ES-I3 (cell line): ENCODE measurements around the gene ZFAND2B.
"Not testable (repeated sequence)": the region's sequence is repeated elsewhere in the genome, so short reads cannot be mapped to it uniquely, and the experiment has no call there.

Experiments
- H3K36me3 ChIP-seq: 2 replicates; pipeline ENCODE4 v1.6.1; 2013; ENCODE audit warnings: mild to moderate bottlenecking, low read length, control low read depth, moderate library complexity; ENCODE audit not compliant: insufficient read depth
- H3K4me1 ChIP-seq: 2 replicates; pipeline ENCODE4 v1.6.1; 2013; ENCODE audit warnings: mild to moderate bottlenecking, control low read depth, low read length; ENCODE audit not compliant: insufficient read depth
- H3K9ac ChIP-seq: 2 replicates; pipeline ENCODE4 v1.6.1; 2013; ENCODE audit warnings: low read depth, mild to moderate bottlenecking, low read length, moderate library complexity
- H3K9me3 ChIP-seq: 2 replicates; pipeline ENCODE4 v1.6.1; 2013; ENCODE audit warnings: mild to moderate bottlenecking, low read length, moderate library complexity; ENCODE audit not compliant: control insufficient read depth, insufficient read depth

ZFAND2B gene

GRCh38 chr2:219179601-219180465, 26.7 kb upstream of the ZFAND2B start:
- Histone ChIP-seq H3K9ac (no peak overlapping the region), H3K4me1 (peaks cover 5% of the 10 kb centered on the region; the same call in 1 of the 2 replicates), H3K9me3 (no peaks in the 10 kb centered on the region), H3K36me3 (no peaks in the 10 kb centered on the region; the same call in 1 of the 2 replicates)

DNA sequence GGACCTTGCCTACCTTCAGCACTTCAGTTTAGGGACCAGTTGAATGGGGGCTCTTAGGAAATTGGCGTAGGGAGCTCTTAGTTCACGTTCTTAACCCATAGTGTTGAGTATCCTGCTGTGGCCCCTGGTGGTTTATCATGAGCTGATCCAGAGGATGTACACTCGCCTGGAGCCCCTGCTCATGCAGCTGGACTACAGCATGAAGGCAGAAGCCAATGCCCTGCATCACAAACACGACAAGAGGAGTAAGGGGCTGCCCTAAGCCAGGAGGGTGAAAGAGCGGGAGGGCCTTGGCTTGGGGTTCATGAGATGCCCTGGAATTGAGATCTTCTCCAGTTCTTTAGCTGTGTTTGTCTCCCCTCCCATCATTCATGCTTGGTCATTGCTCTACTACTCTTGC, 25.6 kb upstream of the ZFAND2B start:
- Histone ChIP-seq H3K9ac (no peak overlapping the region), H3K36me3 (no peaks in the 10 kb centered on the region; the same call in 1 of the 2 replicates)

GRCh38 chr2:219181531-219181930, 25.1 kb upstream of the ZFAND2B start:
- no peak overlapping the region for H3K9ac ChIP-seq

More for the DNA sequence above, 25.6 kb upstream of the ZFAND2B start:
- Histone ChIP-seq H3K4me1 (peaks cover 1% of the 10 kb centered on the region; the same call in 1 of the 2 replicates), H3K9me3 (no peaks in the 10 kb centered on the region)

GRCh38 chr2:219182331-219183150, 24.0 kb upstream of the ZFAND2B start:
- Histone ChIP-seq H3K9me3 (no peaks in the 10 kb centered on the region), H3K4me1 (no peaks in the 10 kb centered on the region), H3K9ac (no peak overlapping the region), H3K36me3 (no peaks in the 10 kb centered on the region; the same call in 1 of the 2 replicates)

More at GRCh38 chr2:219181531-219181930, 25.1 kb upstream of the ZFAND2B start:
- Histone ChIP-seq H3K4me1 (no peaks in the 10 kb centered on the region), H3K9me3 (no peaks in the 10 kb centered on the region), H3K36me3 (no peaks in the 10 kb centered on the region; the same call in 1 of the 2 replicates)

- H3K4me1 ChIP-seq, result no peaks in the 10 kb centered on the region
- H3K9ac ChIP-seq, result no peak overlapping the region
- no peaks in the 10 kb centered on the region; the same call in 1 of the 2 replicates for H3K36me3 ChIP-seq
- H3K9me3 ChIP-seq, result no peaks in the 10 kb centered on the region
Measured at GRCh38 chr2:219183151-219183772, 23.3 kb upstream of the ZFAND2B start.

DNA sequence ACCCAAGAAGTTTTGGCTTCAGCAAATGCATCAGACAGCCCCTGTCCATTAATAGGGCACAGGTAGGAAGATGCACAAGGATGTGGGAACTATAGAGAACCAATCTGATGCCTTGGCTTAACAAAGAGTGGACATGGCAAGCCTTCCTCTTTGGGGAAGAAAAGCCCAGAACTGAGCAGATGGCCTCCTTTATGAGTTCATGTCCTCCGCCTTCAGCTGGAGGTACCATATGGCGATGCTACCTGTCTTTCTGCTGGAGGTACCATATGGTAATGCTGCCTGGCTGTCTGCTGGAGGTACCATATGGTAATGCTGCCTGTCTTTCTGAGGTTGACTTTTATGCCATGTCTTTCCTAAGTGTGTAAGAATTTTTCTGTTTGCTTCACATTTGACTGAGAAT, 22.5 kb upstream of the ZFAND2B start:
- Histone ChIP-seq H3K9ac (no peak overlapping the region), H3K36me3 (no peaks in the 10 kb centered on the region; the same call in 1 of the 2 replicates)

GRCh38 chr2:219186754-219187456, 19.7 kb upstream of the ZFAND2B start:
- Histone ChIP-seq H3K9ac (no peak overlapping the region), H3K36me3 (no peaks in the 10 kb centered on the region; the same call in 1 of the 2 replicates), H3K9me3 (no peaks in the 10 kb centered on the region), H3K4me1 (no peaks in the 10 kb centered on the region)

More for the DNA sequence above, 22.5 kb upstream of the ZFAND2B start:
- Histone ChIP-seq H3K4me1 (no peaks in the 10 kb centered on the region), H3K9me3 (no peaks in the 10 kb centered on the region)

DNA sequence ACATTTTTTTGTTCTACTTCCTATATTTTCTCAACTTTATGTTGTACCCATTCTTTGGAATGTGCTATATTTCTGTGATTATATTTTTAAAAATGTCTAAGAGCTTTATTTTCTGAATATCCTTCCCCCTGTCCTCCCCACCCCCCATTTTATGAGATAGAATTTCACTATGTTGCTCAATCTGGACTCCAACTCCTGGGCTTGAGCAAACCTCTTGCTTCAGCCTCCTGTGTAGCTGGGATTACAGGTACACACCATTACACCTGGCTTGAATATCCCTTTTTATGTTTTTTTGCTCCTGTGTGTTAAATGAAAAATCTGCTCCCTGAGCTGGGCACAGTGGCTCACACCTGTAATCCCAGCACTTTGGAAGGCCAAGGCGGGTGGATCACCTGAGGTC, 9.2 kb upstream of the ZFAND2B start:
- no peak overlapping the region for H3K9ac ChIP-seq
- H3K36me3 ChIP-seq, result no peaks in the 10 kb centered on the region
- H3K9me3 ChIP-seq, result no peaks in the 10 kb centered on the region
- H3K4me1 ChIP-seq, result peaks cover 3% of the 10 kb centered on the region; the same call in 1 of the 2 replicates

DNA sequence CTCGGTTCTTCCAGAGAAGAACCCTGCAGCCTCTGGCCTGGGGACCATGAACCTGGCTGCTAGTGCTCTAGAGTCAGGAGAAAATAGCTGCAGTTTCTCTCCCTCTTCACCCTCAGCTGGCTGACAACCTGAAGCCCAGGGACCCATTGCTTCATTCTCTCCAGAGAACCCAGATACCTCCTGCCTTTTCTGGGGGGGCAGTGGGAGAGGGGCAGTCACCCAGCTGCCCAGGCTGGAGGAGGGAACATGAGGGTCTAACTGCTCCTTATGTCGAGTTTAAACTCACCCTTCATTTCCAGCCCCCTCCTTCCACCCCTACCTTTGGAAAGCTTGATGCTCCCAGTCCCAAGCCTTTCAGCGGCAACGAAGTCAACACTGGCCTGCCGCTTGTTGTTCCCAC, 7.6 kb upstream of the ZFAND2B start:
- H3K36me3 ChIP-seq, result no peaks in the 10 kb centered on the region

GRCh38 chr2:219199470-219200211, 6.9 kb upstream of the ZFAND2B start:
- H3K9ac ChIP-seq, result no peak overlapping the region
- H3K36me3 ChIP-seq, result no peaks in the 10 kb centered on the region
- H3K4me1 ChIP-seq, result peaks cover 3% of the 10 kb centered on the region; the same call in 1 of the 2 replicates
- H3K9me3 ChIP-seq, result no peaks in the 10 kb centered on the region

More for the DNA sequence above, 7.6 kb upstream of the ZFAND2B start:
- Histone ChIP-seq H3K9me3 (no peaks in the 10 kb centered on the region), H3K9ac (no peak overlapping the region), H3K4me1 (peaks cover 3% of the 10 kb centered on the region; the same call in 1 of the 2 replicates)

DNA sequence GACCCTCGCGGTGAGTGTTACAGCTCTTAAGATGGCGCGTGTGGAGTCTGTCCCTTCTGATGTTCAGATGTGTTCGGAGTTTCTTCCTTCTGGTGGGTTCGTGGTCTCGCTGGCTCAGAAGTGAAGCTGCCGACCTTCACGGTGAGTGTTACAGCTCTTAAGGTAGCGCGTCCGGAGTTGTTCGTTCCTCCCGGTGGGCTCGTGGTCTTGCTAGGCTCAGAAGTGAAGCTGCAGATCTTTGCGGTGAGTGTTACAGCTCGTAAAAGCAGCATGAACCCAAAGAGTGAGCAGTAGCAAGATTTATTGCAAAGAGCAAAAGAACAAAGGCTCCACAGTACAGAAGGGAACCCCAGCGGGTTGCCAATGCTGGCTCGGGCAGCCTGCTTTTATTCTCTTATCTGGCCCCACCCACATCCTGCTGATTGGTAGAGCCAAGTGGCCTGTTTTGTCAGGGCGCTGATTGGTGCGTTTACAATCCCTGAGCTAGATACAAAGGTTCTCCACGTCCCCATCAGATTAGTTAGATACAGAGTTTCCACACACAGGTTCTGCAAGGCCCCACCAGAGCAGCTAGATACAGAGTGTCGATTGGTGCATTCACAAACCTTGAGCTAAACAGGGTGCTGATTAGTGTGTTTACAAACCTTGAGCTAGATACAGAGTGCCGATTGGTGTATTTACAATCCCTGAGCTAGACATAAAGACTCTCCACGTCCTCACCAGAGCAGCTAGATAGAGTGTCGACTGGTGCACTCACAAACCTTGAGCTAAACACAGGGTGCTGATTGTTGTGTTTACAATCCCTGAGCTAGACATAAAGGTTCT, 5.9 kb upstream of the ZFAND2B start:
- not testable (repeated sequence) for H3K36me3 ChIP-seq

DNA sequence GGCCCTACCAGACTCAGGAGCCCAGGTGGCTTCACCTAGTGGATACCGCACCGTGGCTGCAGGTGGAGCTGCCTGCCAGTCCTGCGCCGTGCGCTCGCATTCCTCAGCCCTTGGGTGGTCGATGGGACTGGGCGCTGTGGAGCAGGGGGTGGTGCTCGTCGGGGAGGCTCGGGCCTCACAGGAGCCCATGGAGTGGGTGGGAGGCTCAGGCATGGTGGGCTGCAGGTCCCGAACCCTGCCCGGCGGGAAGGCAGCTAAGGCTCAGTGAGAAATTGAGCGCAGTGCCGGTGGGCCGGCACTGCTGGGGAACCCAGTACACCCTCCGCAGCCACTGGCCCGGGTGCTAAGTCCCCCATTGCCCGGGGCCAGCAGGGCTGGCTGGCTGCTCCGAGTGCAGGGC, 5.3 kb upstream of the ZFAND2B start:
- H3K36me3 ChIP-seq, H3K9ac ChIP-seq, H3K9me3 ChIP-seq, H3K4me1 ChIP-seq: not testable (repeated sequence)

More for the DNA sequence above, 5.9 kb upstream of the ZFAND2B start:
- not testable (repeated sequence) for H3K9me3 ChIP-seq, H3K4me1 ChIP-seq, H3K9ac ChIP-seq
